Fibroblast of skin of right biceps (primary cell): ENCODE data around the gene ATXN7.
A peak's percentile ranks its signal among the peaks of the same experiment; 100 is the strongest.

ENCODE experiments used
- DNase-seq: peaks from one replicate; pipeline ENCODE4 v3.0.0-alpha.2; 2013

The ATXN7 gene

GRCh38 chr3:64026346-64026745 is 162.7 kb downstream of the ATXN7 start:
- DNase-seq: no peak

- DNase-seq: no peak
Observed at GRCh38 chr3:64027658-64028057, 164.0 kb downstream of the ATXN7 start.

GRCh38 chr3:64028754-64029153 is 165.1 kb downstream of the ATXN7 start:
- DNase-seq: no peak

GRCh38 chr3:64029287-64029686 is 165.6 kb downstream of the ATXN7 start:
- no peak for DNase-seq

GRCh38 chr3:64030741-64031140 is 167.1 kb downstream of the ATXN7 start:
- DNase-seq: peak; percentile 61

GRCh38 chr3:64031540-64032508 is 168.2 kb downstream of the ATXN7 start:
- DNase-seq: peak; percentile 51

- DNase-seq: no peak
Observed at GRCh38 chr3:64033069-64033468, 169.4 kb downstream of the ATXN7 start.

- DNase-seq: no peak
Observed at GRCh38 chr3:64037084-64037483, 173.4 kb downstream of the ATXN7 start.

GRCh38 chr3:64038253-64038767 is 174.6 kb downstream of the ATXN7 start:
- DNase-seq: no peak

- no peak for DNase-seq
Observed at GRCh38 chr3:64039332-64039731, 175.7 kb downstream of the ATXN7 start.

- peak; percentile 63 for DNase-seq
Observed at GRCh38 chr3:64039981-64040733, 176.5 kb downstream of the ATXN7 start.

GRCh38 chr3:64042952-64043351 is 179.3 kb downstream of the ATXN7 start:
- DNase-seq: no peak

GRCh38 chr3:64046592-64046991 is 182.9 kb downstream of the ATXN7 start:
- no peak for DNase-seq

- no peak for DNase-seq
Observed at GRCh38 chr3:64046996-64047594, 183.4 kb downstream of the ATXN7 start.

GRCh38 chr3:64047787-64048186 is 184.1 kb downstream of the ATXN7 start:
- DNase-seq: peak; percentile 43

- no peak for DNase-seq
Observed at GRCh38 chr3:64048631-64049061, 185.0 kb downstream of the ATXN7 start.

- peak; percentile 86 for DNase-seq
Observed at GRCh38 chr3:64049136-64049535, 185.5 kb downstream of the ATXN7 start.

- DNase-seq: no peak
Observed at GRCh38 chr3:64049832-64050231, 186.2 kb downstream of the ATXN7 start.
